Right renal cortex interstitium (tissue), 3 donors: ENCODE measurements around the gene CDC42SE1. TPM values are rescaled to one million over a fixed set of nuclear protein-coding genes. Genes with fewer than 3 reads are reported as not detected.
"Not testable (repeated sequence)": the region's sequence is repeated elsewhere in the genome, so short reads cannot be mapped to it uniquely, and the experiment has no call there.

ENCODE experiments used
- DNase-seq, 3 donors: peaks; one replicate each; pipeline ENCODE4 v3.0.0-alpha.2; 2013; ENCODE audit warnings: low read depth in 3 of 3, low spot score in 2 of 3
- polyA plus RNA-seq, 3 donors: library from polyadenylated mRNA; unstranded; fragments of 120-200 nt; gene quantifications; one replicate each; pipeline ENCODE4 v1.2.1, GENCODE V29; 2013; ENCODE audit not compliant: insufficient read length in 3 of 3

CDC42SE1 gene, protein sequence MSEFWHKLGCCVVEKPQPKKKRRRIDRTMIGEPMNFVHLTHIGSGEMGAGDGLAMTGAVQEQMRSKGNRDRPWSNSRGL
- polyA plus RNA-seq: 10 to 100 TPM; 73.6 to 76.2 (median 73.8) TPM

DNA sequence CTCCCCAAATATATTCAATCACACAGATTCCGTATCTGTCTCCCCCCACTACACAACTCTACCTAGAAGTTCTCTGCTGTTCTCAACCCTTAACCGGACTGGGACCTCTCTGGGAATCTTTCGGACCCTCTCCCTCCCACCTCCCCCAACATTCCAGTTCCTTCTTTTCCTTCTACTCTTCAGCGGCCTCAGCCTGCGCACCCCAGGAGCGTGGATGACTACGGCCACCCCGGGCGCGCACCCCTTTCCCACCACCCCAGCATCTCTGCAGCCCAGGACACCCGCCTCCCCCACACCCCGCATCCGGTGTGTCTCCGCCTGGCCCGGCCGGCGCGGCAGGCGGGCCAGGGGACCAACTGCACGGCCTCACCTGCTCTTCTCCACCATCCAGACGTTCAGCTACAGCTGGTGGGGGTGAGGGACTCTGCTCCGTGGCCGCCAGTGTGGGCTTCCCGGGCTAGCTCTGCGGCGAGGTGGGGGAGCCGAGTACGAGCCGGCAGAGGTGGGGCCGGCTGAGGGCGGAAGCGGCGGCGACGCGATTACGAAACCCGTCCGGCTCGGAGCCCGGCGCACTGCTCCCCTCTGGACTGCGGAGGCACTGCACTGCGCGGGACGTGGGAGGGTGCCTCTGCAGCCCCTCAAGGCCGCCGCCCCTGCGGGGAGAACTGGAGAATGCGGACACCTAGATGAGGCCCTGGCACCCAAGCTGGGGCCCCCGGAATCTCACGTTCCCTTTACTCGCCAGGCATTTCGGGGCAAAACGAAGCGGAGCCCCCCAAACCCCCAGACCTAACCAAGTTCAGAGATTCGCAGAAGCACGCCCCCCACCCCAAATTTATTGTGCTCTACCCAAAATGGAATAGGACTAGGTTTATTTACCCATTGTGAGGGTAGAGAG, at the start of gene CDC42SE1:
Gene CDC42SE1 (minus strand): TSS at position 514 of the 898 bp plus-strand sequence. CDS start 3,892 bp downstream, outside the sequence.
- DNase-seq: peak; percentile 68 to 76 (median 72)

DNA sequence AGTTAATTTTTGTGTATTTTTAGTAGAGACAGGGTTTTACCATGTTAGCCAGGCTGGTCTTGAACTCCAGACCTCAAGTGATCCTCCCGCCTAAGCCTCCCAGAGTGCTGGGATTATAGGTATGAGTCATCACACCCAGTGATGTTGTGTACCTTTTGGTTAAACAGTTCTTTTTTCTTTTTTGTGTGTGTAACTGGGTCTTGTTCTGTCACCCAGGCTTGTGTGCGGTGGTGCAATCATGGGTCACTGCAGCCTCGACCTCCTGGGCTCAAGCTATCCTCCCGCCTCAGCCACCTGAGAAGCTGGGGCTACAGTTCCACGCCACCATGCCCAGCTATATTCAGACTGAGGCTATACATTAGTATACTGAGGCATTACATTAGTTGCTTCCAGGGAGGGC, 48.9 kb upstream of the CDC42SE1 start:
- DNase-seq: no peak

DNA sequence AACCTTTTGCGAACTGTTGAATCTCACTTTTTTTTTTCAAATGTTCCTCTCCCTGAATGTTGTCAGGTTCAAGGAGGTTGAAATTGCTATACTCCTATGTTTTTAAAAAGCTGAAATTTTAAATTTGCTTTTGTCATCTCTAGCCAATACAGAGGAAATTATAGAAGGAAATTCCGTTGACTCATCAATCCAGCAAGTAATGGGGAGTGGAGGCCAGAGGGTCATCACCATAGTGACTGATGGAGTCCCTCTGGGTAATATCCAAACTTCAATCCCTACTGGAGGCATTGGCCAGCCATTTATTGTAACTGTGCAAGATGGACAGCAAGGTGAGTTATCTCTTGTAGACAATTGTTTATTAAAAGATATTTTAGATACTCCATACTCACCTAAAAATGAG, 47.5 kb upstream of the CDC42SE1 start:
- no peak for DNase-seq

DNA sequence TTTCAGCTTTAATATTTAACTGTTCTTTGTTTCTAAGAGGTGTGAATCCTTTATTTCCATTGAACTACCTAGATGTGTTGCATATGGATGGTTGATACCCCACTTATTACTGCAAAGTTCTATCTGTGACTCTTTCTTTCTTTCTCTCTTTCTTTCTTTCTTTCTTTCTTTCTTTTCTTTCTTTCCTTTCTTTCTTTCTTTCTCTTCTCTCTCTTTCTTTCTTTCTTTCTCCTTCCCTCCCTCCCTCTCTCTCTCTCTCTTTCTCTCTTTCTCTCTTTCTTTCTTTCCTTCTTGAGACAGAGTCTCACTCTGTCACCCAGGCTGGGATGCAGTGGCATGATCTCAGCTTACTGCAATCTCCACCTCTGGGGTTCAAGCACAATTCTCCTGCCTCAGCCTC, 45.2 kb upstream of the CDC42SE1 start:
- no peak for DNase-seq

DNA sequence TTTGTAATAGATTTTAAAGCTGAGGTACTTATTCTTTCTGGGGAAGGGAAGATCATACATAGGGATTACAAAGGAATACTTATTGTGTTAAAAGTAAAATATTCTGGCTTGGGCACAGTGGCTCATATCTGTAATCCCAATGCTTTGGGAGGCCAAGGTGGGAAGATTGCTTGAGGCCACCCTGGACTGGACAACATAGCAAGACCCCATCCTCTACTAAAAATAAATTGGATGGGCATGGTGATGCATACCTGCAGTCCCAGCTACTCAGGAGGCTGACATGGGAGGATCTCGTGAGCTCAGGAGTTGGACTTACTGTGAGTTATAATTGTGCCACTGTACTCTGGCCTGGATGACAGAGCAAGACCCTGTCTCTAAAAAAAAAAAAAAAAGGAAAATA, 38.7 kb upstream of the CDC42SE1 start:
- DNase-seq: no peak

DNA sequence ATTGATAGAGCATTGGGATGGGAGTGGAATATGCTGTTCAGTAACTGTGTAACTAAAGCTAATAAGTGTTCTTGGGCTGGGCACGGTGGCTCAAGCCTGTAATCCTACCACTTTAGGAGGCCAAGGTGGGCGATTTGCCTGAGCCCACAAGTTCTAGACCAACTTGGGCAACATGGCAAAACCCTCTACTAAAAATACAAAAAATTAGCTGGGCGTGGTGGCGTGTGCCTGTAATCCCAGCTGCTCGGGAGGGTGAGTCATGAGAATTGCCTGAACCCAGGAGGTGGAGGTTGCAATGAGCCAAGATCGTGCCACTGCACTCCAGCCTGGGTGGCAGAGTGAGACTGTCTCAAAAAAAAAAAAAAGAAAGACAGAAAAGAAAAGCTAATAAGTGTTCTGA, 38.0 kb upstream of the CDC42SE1 start:
- not testable (repeated sequence) for DNase-seq

DNA sequence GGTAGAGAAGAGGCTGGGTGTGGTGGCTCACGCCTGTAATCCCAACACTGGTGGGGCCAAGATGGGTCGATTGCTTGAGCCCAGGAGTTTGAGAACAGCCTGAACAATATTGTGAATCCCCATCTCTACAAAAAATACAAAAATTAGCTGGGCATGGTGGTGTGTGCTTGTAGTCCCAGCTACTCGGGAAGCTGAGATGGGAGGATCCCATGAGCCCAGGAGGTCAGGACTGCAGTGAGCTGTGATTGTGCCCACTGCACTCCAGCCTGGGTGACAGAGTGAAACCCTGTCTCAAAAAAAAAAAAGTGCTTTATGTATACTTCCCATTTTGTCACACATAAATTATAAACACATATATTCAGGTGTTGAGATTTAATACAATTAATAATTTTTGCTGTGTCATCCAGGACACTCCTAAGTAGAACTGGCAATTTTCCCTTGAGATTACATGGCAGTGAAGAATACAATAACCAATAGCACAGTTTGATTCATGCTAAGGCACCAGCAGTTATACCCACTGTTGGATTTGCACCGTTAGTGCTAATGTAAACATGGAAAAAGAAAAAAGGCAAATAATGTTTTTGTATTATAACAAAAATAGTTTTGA, 26.6 kb upstream of the CDC42SE1 start:
- DNase-seq: no peak

DNA sequence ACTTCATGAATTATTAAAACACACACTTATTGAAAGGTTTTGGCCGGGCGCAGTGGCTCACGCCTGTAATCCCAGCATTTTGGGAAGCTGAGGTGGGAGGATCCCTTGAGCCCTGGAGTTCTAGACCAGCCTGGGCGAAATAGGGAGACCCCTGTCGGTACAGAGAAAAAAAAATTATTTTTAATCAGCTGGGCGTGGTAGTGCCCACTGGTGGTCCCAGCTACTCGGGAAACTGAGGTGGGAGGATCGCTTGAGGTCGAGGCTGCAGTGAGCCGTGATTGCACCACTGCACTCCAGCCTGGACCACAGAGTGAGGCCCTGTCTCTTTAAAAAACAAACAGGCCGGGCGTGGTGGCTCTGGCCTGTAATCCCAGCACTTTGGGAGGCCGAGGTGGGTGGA, 12.8 kb upstream of the CDC42SE1 start:
- no peak for DNase-seq

DNA sequence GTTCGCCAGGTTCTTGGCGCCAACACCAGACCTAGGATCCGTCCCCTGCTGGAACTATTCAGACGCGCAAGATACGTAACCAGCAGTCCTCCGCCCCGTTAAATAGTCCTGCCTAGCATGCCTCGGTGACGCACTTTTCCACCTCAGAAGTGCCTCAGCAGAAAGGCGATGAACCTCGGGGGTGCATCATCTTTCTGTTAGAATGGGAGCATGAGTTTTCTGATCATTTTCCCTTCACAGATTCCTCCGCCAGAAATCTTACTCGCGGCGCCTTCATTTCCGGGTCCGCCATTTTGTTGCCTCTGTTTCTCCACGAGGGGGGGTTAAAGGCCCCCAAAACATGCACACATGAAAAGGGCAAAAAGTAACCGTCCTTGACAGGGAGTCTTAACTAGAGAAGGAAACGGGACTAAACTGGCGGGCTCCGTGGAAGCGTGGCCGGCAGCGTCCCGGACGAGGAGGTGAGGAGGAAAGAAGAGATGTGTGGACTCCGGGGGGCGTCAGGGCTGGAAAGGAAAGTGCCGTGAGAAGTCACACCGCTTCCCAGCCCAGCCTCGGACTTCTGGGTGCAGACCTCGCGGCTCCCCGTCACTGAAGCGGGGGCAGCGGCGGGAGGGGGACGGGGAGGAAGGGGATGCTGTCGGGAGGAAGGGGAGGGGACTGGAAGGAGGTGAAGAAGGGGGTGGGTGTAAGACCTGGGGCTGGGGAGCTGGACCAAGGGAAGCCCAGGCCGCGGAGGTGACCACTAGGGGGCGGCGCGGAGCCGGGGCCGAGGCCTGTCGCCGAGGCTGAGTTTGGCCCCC, 11.3 kb upstream of the CDC42SE1 start, which contains the start of gene GABPB2:
Gene GABPB2 (plus strand): TSS at position 288 of the 803 bp plus-strand sequence. CDS start 17,429 bp downstream, outside the sequence.
- DNase-seq: peak; percentile 85 to 96 (median 92)

DNA sequence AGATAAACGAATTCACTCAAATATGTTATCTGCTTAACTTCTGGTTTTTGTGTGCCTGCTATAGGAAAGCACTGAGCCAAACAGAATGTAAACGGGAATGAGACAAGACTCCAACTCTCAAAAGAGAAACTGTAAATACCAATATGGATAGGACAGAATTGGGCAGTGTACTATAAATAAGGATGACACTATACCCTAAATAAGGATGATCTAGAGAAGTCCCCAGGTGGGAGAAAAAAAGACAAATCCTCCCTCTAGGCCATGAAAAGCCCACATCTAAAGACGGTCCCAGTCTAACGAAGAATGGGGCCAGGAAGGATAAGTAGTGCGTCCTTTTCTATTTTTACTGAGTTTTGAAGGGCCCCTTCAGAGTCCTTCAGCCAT, 9.7 kb upstream of the CDC42SE1 start:
- DNase-seq: no peak

DNA sequence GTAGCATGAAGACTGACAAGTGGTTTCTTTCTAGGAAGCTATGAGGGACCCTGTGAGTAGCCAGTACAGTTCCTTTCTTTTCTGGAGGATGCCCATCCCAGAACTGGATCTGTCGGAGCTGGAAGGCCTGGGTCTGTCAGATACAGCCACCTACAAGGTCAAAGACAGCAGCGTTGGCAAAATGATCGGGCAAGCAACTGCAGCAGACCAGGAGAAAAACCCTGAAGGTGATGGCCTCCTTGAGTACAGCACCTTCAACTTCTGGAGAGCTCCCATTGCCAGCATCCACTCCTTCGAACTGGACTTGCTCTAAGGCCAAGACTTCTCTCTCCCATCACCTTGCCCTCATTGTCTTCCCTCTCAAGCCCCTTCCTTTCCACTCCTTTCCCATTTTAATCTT, 7.8 kb upstream of the CDC42SE1 start:
- no peak for DNase-seq

DNA sequence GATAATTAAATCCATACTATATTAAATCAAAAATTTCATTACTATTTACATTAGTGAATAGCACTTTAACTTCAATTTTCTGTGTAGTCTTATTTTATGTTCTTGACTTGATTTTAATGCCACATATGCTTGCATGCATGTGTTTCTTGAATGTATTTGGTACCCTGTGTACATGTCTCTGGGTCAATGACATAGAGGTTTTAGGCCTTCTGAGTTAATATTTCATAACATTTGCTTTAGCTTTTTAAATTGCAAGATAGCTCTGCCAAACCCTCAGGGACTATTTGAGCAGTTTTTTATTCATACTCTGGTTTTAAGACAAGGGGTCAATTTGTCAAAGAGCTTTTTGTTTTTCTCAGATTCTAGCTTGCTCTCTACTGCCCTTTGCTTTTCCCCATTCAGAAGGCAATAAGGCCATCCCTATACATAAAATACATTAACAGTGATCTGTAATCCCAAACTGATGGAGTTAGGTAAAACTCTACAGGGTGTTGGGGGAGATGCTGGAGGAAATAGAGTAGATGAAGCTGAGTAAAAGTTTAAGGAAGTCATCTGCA, 5.7 kb upstream of the CDC42SE1 start:
- no peak for DNase-seq

DNA sequence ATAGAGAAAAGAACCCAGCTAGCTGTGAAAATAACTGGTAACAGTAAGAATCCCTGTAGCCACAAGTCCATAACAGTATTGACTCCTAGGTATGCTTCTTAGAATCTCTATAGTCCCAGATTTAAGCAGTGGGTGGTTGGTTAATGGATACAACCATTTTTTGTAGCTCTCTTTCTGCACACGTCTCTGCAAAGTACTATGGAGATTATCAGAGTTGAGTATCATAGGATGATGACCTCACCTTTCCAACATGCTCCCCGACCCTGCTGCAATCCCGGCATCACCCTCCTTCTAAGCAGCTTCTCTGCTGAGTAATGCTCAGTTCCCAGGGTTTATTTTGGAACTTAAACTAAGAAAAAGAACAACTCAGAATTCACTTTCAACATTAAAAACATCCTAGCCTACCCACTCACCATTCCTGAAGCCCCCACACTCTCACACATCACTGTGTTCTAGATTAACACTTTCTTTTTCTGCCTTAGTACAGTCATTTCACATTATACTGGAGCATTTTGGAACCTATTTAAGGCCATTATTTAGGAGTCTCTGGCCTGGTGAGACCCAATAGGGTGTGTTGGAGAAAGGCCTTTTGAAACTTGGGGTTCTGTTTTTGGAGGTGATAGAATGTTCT, 3.4 kb upstream of the CDC42SE1 start:
- DNase-seq: no peak

DNA sequence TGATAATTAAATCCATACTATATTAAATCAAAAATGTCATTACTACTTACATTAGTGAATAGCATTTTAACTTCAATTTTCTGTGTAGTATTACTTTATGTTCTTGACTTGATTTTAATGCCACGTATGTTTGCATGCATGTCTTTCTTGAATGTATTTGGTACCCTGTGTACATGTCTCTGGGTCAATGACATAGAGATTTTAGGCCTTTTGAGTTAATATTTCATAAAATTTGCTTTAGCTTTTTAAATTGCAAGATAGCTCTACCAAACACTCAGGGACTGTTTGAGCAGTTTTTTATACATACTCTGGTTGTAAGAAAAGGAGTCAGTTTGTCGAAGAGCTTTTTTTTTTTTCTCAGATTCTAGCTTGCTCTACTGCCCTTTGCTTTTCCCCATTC, 2.3 kb upstream of the CDC42SE1 start:
- no peak for DNase-seq

DNA sequence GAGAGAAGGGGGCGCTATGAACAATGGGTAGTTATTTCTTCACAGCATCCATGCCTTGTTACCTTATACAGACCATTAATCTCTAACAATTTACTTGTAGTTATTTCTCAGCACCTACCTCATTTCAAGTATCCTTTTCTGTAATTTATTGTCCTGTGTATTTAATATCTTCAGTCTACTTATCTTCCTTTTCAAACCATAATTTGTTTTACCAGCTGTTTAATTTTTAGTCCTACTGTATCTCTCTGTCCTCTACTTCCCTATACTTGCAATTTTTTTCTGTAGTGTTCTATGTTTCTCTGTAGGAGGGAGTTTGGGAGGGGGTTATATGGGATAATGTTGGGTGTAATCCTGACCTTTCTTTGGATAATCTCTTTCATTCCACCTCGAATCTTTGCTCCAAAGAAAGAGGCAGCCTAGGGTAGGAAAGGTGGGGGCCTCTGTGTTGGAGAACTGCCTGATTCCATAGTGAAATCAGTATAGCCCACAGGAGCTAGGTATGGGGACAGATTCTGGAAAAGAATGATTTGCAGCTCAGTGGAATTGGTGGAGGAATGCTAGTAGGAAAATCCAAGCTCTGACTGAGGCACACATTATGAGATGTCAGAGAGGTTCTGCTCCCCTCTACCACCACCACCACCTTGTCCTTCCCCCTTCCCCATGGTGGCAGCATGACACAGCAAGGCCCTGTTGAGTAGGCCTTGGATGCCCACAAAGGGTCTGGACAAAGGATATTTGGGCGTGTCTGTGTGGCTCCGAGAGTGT, 1.4 kb upstream of the CDC42SE1 start:
- peak in 1 of 3 donors; percentile 41 for DNase-seq

DNA sequence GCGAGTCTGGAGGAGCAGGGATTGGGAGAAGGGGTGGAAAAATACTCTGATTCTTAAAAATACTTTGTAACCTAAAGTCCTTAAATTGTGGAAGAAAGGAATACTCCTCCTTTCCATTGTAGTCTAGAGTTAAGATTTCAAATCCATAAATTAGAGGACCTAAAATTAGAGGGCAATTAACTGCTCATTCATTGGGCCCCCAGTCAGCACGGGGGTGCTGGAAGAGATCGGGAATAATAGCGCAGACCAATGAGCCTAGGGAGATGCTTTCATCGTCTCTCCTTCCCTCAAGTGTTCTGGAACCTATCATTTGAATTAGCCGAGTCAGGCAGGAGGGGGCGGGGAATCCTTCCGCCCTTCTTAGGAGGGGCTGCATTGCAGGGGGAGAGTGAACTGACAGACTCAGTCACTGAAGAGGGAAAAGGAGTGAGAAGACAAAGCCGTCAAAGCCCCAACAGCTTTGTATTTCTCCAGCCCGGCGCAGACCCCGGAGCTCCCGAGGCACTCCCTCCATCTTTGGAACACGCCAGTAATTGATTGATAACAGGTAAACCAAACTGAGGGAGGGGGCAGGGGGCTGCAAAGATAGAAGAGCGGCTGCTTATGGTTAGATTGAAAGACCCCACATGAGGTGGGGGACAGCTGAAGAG, 710 bp upstream of the CDC42SE1 start, which contains the start of gene MLLT11:
Gene MLLT11 (plus strand): TSS at position 391 of the 650 bp plus-strand sequence. CDS start 6,828 bp downstream, outside the sequence.
- DNase-seq: peak; percentile 67 to 81 (median 74)

DNA sequence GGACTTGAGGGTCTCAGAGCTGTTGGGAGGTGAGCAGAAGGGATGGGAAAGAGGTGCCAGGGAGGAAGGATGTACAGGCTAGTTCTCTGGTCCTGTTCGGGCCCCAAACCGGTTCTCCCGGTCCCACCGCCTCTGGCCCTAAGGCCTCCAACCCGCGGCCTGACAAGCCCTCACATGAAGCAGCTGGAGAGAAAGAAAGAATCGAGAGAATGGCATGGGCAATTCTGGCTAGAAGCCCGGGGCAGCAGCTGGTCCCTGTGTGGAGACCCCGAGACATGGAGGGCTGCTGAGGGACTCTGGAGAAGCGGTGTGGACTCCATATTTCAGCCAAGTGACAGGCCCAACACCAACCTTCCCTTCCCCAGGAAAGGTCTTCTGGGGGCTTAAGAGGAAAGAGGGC, 730 bp downstream of the CDC42SE1 start:
- peak; percentile 45 to 61 (median 52) for DNase-seq

DNA sequence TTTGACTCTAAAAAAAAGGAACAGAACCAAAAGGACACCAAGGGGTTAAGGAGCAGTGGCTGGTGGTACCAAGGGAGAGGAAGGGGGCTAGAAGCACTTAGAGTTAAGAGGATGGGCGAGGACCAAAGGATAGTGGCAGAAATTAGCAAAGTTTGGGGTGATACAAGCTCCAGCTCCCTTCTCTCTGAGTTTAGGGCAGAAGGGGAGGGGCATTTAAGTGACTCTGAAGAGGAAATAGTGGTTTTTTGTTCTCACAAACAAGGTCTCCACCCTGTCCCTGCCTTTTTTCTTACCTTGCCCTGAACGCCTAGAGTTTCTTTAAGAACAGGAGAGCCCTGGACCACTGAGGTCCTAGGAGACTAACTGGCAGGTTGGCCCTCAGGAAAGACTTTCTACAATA, 3.3 kb downstream of the CDC42SE1 start:
- DNase-seq: no peak

DNA sequence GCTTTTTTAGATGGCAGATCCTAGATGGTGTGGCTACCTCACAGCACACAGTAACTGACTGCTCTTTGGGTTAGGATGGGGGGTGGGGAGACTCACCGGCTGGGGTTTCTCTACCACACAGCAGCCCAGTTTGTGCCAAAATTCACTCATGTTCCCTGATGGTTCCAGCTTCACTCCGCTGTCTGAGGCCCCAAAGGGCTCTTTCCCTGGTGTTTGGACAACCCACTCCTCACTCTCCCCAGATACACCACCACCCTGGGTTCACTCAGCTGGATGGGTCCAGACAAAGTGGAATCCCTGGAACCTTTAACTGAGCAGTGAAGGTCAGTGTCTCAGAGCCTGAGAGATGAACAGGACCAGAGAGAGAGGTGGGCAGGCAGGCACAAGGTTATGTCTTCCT, 3.8 kb downstream of the CDC42SE1 start:
- DNase-seq: no peak
